Measurements from ENCODE around the gene WFDC1. TPM values are rescaled to one million over a fixed set of nuclear protein-coding genes. Genes with fewer than 3 reads are reported as not detected.

Gene WFDC1
- total RNA-seq, 1 experiment from 2014 or later, result not detected

- no peak overlapping the region for H3K27ac Mint-ChIP-seq (ENCODE audit: unreplicated experiment)
- H3K9me3 Mint-ChIP-seq (ENCODE audit: low read depth, unreplicated experiment), result no peaks in the 10 kb centered on the region
- H3K27me3 Mint-ChIP-seq (ENCODE audit: unreplicated experiment), result peaks cover 71% of the 10 kb centered on the region
- no peak overlapping the region for H3K4me3 Mint-ChIP-seq (ENCODE audit: low read depth, unreplicated experiment)
- TF ChIP-seq CTCF (IDR thresholded peaks at IDR 0.05; ENCODE audit: unreplicated experiment), result no peak
- no peaks in the 10 kb centered on the region for H3K36me3 Mint-ChIP-seq (ENCODE audit: insufficient read depth, unreplicated experiment)
- CTCF ChIA-PET, result interaction anchor here (1.1 kb wide), 1 partner anchor 8 kb away, joined by 3 read pairs; no protein-coding TSS in a partner anchor
- H3K4me1 Mint-ChIP-seq (ENCODE audit: low read depth, unreplicated experiment), result no peaks in the 10 kb centered on the region
- no TSS peak for BruUV-seq (replicated peaks)
- intact Hi-C loops (cut with micrococcal nuclease; ENCODE audit: unreplicated experiment), result no loop called here
- DNase-seq, result no peak
These were observed 5.2 kb downstream of the WFDC1 start for GRCh38 chr16:84299734-84300440.

GRCh38 chr16:84302111-84302954 lies 7.7 kb downstream of the WFDC1 start:
- Mint-ChIP-seq H3K36me3 (ENCODE audit: insufficient read depth, unreplicated experiment) (no peaks in the 10 kb centered on the region), H3K27me3 (ENCODE audit: unreplicated experiment) (peaks cover 64% of the 10 kb centered on the region), H3K9me3 (ENCODE audit: low read depth, unreplicated experiment) (no peaks in the 10 kb centered on the region), H3K4me3 (ENCODE audit: low read depth, unreplicated experiment) (no peak overlapping the region), H3K27ac (ENCODE audit: unreplicated experiment) (no peak overlapping the region), H3K4me1 (ENCODE audit: low read depth, unreplicated experiment) (no peaks in the 10 kb centered on the region)
- intact Hi-C loops (cut with micrococcal nuclease; ENCODE audit: unreplicated experiment), result no loop called here
- no peak for DNase-seq
- no peak for TF ChIP-seq CTCF (IDR thresholded peaks at IDR 0.05; ENCODE audit: unreplicated experiment)
- CTCF ChIA-PET, result interaction anchor here (0.7 kb wide), 1 partner anchor 1779 kb away, joined by 3 read pairs; no protein-coding TSS in a partner anchor
- no TSS peak for BruUV-seq (replicated peaks)

- BruUV-seq (replicated peaks), result no TSS peak
- TF ChIP-seq CTCF (IDR thresholded peaks at IDR 0.05; ENCODE audit: unreplicated experiment), result no peak
- no peak overlapping the region for H3K27ac Mint-ChIP-seq (ENCODE audit: unreplicated experiment)
- no peaks in the 10 kb centered on the region for H3K4me1 Mint-ChIP-seq (ENCODE audit: low read depth, unreplicated experiment)
- no peaks in the 10 kb centered on the region for H3K9me3 Mint-ChIP-seq (ENCODE audit: low read depth, unreplicated experiment)
- DNase-seq, result no peak
- intact Hi-C loops (cut with micrococcal nuclease; ENCODE audit: unreplicated experiment), result no loop called here
- peaks cover 68% of the 10 kb centered on the region for H3K27me3 Mint-ChIP-seq (ENCODE audit: unreplicated experiment)
- no peaks in the 10 kb centered on the region for H3K36me3 Mint-ChIP-seq (ENCODE audit: insufficient read depth, unreplicated experiment)
- H3K4me3 Mint-ChIP-seq (ENCODE audit: low read depth, unreplicated experiment), result no peak overlapping the region
- CTCF ChIA-PET, result interaction anchor here (0.7 kb wide), 1 partner anchor 1780 kb away, joined by 3 read pairs; no protein-coding TSS in a partner anchor
These were observed 8.3 kb downstream of the WFDC1 start for GRCh38 chr16:84303023-84303422.

GRCh38 chr16:84303516-84303915 lies 8.8 kb downstream of the WFDC1 start:
- intact Hi-C loops (cut with micrococcal nuclease; ENCODE audit: unreplicated experiment), result no loop called here
- no peaks in the 10 kb centered on the region for H3K36me3 Mint-ChIP-seq (ENCODE audit: insufficient read depth, unreplicated experiment)
- peaks cover 73% of the 10 kb centered on the region for H3K27me3 Mint-ChIP-seq (ENCODE audit: unreplicated experiment)
- H3K27ac Mint-ChIP-seq (ENCODE audit: unreplicated experiment), result no peak overlapping the region
- CTCF ChIA-PET, result interaction anchor here (0.7 kb wide), 1 partner anchor 1781 kb away, joined by 3 read pairs; no protein-coding TSS in a partner anchor
- no peak overlapping the region for H3K4me3 Mint-ChIP-seq (ENCODE audit: low read depth, unreplicated experiment)
- BruUV-seq (replicated peaks), result no TSS peak
- no peak for DNase-seq
- no peaks in the 10 kb centered on the region for H3K4me1 Mint-ChIP-seq (ENCODE audit: low read depth, unreplicated experiment)
- TF ChIP-seq CTCF (IDR thresholded peaks at IDR 0.05; ENCODE audit: unreplicated experiment), result no peak
- H3K9me3 Mint-ChIP-seq (ENCODE audit: low read depth, unreplicated experiment), result no peaks in the 10 kb centered on the region

Measured in Calu3 (cell line).